Activated CD4-positive, alpha-beta T cell treated with anti-CD3 and anti-CD28 coated beads, Interleukin-2, amount 50 U/mL, for 4 hours (primary cell): ENCODE measurements around the gene CEMIP.

ENCODE experiments used
- DNase-seq, 2 experiments: peaks; one replicate each; pipeline ENCODE4 v3.0.0-alpha.2; 2020

The CEMIP gene

DNA sequence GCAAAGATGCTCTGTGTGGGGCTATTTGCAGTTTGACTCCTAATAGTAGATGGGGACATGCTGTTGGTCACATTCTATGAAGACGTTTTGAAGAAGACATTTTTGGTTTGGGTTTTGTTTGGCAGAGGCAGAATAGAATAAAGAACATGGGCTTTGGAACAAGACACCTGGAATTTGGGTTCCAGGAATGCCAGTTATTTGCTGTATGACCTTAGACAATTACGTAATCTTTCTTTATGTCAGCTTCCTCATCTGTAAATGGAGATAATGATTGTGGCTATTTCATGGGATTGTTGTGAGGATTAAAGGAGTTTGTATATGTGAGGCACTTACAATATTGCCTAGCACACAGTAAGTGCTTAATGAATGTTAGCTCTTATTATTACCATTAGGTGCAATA is 118.9 kb downstream of the CEMIP start:
- DNase-seq = no peak

DNA sequence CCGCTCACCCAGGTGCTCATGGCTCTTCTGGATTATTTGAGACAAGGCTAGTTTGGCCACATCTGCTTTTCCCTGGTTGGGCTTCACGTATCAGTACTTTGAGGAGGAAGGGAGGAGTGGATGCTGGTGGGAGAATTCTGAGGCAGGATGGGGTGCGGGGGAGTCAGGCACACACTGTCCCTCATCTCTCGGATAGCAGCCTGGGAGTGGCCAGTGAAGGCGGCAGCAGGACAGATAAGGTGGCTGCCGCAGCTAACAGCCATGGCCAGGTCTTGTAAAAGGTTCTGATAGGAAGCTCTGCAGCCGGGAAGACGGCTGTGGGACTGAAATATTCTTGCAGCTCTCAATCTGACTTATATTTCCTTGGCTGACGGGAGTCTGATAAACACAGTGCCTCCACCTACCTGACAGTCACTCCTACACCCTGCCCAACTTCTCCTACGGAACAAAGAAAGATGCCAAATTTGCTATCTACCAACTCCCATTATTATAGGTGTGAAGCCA is 123.2 kb downstream of the CEMIP start:
- no peak for DNase-seq

DNA sequence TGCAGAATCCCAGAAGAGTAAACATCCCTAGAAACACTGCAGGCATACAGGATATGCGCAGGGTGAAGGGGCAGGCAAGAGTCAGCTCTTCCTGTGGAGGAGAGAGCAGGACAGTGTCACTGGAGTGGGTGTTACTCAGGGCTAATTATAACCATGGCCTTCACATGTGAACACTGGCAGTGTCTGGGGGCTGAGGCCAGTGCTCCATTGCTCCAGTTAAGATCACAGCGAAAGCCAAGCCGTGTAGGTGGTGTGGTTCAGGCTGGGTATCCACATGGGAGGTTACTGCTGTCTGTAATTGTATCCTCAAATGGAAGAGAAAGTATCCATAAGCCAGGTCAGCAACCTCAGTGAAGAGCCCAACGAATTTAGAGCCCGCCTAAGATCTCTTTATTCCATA is 125.8 kb downstream of the CEMIP start:
- no peak for DNase-seq

DNA sequence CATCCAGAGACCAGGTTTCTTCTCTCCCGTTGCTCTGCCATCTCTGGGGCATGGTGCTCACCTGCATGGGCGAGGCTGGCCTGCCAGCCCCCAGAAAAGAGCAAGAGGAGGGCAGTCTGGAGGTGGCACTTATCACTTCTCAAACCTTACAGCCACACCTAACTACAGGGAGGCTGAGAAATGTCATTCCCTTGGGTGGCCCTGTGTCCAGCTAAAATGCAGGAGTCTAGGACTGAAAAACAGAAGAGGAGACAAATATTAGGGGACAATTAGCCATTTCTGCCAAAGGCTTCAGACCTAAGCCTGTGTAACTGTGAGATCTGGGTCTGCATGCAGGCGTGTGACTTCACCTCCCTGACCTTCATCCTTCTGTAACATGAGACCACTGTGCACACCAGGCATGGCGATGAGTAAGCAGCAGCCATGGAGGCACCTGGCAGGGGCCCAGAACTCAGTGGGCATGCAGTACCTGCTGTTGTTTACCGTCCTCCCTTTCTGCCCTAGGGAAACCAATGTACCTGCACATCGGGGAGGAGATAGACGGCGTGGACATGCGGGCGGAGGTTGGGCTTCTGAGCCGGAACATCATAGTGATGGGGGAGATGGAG is 127.1 kb downstream of the CEMIP start:
- DNase-seq = no peak

DNA sequence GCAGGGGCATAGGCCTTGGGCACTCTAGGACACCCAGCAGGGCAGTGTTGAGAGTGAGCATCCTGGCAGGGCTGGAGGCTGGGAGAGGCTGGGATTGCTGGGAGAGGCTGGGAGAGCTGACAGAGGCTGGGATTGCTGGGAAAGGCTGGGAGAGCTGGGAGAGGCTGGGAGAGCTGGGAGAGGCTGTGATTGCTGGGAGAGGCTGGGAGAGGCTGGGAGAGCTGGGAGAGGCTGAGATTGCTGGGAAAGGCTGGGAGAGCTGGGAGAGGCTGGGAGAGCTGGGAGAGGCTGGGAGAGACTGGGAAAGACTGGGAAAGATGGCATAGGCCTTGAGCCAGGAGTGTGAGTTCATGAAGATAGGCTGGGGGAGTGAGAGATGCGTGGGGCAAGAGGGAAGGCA is 132.7 kb downstream of the CEMIP start:
- DNase-seq = no peak

DNA sequence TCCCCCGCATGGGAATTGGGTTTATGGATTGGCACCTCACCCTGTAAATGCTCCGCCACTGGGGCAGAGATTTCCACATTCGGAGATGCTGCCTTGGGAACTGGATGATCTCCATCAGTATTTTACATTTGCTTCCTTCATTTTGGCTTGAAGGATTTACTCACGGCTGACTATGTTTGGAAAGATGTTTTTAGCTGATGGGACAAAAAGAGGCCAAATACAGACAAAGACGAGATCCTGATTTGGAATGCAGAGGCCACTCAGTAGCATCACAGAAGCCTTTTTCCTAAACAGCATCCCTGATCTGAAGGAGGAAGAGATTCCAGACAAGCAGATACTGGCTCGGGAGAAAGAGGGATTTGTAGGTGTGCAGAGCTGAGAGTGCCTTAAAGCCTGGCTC is 133.5 kb downstream of the CEMIP start:
- DNase-seq = no peak

DNA sequence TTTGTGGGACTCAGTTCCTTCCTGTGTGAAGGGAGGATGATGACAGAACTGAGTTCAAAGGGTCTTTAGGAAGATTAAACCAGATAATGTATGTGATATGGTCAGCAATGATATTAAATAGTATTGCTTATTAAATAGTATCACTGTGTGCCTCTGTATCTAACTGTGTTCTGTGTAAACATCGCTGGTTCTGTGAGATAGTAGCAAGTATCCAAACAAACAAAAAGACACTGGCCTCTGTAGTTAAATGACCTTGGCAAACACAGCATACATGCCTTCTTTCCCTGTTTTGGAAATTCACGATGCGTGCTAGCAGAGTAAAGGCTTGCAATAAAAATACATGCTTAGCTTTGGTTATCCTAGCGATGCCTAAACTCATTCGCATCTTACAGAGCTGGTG is 134.4 kb downstream of the CEMIP start:
- DNase-seq = no peak

DNA sequence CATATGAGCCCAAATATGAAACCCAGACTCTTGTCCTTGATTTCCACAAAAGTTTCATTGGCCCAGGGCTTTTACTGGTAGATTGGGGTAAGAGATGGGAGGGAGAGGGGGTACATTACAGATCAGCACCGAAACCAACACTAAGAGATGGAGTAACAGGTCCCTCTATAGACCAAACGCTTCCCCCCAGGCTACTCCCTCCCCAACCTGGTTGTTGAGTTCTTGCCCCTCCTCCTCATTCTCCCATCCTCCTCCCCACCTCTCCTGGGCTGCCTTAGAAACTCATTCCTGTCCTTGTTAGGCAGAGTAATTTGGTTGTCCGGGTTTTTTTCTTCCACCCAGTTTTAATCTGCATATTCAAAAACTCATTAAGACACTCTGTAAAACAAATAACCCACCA is 136.3 kb downstream of the CEMIP start:
- no peak for DNase-seq

DNA sequence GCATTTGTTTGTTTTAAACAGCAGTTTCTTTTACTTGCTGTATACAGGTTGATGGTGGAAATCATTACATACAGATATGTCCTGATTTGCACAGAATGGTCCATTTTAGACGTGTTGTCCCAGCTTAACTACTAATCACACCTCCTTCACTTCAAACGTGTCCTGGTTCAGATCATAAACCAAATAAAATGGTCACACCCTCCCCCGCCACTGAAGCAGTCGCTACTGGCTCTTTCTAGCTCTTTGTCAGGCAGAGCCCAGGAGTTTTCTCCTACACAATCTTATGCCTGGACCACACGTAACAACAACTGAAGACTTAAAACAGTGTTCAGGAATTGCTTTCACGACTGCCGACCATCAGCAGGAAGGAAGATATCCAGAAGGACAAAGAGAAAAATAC is 136.9 kb downstream of the CEMIP start:
- DNase-seq = no peak

DNA sequence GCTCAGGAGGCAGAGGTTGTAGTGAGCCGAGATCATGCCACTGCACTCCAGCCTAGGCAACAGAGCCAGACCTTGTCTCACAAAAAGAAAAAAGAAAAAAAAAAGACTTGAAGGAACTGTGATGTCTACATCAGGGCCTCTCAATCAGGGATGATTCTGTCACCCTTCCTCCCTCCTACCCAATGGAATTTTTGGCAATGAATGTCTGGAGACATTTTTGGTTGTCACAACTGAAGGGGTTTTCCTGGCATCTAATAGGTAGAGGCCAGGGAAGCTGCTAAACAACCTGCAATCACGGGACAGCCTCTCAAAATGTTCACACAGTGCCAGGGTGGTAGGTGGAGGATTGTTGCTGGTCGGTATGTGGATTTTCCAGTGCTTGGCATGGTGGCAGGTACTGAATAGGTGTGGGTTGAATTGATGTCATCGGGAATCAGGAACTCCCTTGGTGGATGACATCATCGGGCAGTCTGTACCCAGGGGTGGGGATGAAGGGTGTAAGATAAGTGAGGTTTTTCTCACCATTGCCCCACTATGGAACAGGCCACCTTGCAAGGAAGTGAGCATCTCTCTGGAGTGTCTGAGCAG is 139.1 kb downstream of the CEMIP start:
- DNase-seq = no peak

DNA sequence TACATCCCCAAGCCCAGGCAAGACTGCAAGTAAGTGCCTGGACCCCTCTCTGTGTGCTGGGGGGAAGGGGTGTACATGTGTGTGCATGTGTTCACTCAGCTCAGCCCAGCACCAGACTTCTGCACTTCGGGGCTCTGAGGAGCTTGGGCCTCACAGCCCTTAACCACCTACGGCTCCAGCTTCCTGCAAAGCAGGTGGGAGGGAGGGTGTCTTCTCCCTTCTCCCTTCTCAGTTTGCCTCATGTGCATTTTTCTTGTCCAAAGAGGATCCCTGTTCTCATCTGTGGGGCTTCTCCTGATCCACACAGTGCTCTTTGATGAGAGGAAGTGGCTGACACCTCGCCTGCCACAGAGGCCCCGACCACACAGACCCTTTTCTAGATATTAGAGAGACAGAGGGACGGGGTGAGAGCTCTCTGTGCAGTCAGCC is 141.1 kb downstream of the CEMIP start:
- DNase-seq = no peak

DNA sequence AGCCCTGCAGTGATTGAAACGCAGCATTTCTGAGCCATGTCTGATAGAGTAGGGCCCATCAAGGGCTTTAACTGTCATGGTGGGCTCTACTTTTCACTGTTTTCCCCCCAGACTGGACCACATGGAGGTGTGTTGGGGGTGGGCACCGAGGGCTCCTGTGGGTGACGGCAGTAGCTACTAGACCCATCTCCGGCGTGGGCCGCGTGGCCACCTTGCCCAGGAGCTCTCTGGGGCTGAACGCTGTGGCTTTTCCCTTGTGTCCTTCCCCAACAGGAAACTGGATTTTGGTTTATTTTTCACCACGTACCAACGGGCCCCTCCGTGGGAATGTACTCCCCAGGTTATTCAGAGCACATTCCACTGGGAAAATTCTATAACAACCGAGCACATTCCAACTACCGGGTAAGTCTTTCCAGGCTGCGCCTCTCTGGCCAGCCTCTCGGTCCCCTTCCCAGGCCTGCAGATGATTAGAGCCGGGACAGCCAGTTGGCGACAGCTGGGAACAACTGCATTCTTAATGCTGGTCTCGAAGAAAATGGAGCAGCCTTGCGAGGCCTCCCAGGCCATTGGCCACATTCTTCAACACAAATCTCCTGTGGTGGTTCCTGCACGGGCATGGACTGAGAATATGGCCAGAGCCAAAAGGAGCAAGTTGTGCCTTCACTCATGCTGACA is 142.7 kb downstream of the CEMIP start:
- no peak for DNase-seq

DNA sequence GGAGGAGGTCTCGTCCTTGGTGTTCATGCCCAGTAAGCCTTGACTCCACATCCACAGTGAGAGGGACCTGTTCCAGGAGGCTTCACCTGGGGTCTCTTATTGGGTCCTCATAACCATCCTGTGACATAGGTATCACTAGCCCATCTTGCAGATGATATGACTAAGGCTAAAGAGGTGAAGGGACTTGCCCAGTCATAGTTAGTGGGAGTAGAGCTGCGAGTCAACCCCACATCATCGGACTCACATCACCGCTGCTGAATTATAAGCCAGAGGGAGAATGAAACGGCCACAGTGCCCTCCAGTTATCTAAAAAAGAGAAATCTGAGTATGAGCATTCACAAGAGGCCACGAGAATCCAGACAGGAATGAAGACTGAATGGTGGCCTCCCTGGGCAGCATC is 144.5 kb downstream of the CEMIP start:
- no peak for DNase-seq

DNA sequence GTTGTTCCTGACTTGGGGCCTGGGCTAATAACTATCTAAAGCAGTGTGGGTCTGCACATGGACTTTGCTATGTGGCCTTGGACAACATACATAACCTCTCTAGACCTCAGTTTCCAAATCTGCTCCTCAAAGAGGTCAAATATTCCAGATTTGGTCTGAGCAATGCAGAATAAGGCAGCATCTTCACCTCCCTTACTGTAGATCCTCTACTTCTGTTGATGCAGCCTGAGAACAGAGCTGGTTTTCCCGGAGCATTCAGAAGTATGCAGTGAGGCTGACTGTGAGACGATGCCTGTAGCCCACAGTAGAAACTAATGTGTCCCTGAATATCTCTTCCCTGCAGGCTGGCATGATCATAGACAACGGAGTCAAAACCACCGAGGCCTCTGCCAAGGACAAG is 145.1 kb downstream of the CEMIP start:
- no peak for DNase-seq

DNA sequence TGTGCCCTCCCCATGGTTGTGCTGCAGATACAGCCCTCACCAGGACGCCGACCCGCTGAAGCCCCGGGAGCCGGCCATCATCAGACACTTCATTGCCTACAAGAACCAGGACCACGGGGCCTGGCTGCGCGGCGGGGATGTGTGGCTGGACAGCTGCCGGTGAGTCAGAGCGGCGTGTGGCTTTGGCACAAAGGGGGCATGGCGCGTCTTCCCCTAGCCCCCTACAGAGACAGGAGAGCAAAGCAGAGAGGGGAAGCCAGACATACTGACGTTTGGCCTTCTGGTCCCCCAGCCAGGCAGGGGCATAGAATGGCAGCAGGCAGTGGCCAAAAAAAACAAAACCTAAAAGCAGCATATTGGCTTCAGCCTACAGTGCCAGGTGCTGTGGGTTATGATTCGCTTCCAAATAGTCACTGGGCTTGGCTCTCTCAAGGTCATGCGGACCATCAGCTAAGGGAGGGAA is 146.5 kb downstream of the CEMIP start:
- DNase-seq = no peak

DNA sequence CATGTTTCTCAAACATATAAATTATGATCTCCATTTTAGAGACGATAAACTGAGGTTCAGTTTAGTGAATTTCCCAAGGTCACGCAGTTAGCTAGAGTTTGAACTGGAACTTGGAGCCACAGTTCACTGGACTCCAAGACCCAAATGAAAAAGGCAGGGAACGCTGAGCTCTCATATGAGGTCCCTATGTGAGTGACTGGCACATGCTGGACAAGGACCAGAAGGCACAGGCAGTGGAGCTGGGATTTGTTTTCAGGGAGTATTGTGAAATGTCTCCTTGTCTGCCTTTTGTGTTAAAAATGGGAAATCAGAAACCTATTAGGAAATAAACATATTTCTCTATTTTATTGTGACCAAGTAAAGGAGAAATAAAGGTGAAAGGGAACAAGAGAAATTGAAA is 147.0 kb downstream of the CEMIP start:
- no peak for DNase-seq

DNA sequence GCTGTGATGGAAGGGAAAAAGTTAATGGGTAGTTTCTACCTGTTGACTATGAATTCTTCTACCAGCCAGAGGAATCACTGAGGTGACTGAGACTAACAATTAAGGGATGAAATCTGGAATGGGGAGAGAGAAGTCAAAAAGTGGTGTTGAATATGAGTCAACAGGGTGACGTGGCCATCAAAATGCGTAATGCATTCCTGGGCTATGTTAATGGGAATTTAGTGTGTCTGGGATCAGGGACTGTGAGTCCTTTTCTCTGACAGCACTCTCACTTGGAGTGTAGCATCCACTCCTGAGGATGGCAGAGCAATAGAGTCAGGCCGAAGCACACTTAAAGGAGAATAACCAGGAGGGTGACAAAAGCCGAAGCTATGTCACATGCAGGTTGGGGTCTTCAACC is 150.1 kb downstream of the CEMIP start:
- DNase-seq = no peak

DNA sequence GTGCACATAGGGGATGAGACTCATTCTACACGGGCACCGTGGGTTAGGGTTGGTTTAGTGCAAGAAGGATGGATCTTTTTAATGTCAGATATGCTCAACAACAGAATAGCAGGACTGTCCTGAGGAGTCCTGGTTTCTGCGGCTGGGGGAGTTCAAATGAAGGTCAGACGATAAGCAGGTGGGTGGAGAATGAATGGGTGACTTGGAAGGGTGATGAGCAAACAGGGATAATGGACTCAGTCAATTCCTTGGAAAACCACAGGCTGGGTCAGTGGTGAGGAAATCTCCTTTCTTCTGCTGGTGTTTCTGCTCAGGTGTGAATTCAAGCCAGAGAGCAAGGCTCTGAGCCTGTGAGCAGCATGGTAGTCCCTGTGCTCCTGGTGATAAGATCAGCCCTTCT is 150.5 kb downstream of the CEMIP start:
- no peak for DNase-seq

DNA sequence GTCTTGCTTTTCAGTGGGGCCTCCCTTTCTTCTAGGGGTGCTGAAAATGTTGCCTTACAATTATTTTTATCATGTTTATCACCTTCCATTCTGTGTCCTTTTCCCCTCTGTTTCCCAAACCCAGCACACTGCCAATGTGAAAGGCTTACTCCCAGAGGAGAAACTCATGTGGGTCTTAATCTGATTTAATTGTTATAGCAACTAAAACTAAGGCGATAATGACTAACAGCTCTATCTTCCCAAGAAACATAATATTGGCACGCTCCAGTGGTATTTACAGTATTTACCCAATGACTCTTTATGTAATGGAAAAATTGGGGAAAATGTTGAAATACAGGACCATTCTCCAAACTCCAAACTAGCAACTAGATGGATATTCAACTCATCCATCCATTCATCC is 152.0 kb downstream of the CEMIP start:
- no peak for DNase-seq

DNA sequence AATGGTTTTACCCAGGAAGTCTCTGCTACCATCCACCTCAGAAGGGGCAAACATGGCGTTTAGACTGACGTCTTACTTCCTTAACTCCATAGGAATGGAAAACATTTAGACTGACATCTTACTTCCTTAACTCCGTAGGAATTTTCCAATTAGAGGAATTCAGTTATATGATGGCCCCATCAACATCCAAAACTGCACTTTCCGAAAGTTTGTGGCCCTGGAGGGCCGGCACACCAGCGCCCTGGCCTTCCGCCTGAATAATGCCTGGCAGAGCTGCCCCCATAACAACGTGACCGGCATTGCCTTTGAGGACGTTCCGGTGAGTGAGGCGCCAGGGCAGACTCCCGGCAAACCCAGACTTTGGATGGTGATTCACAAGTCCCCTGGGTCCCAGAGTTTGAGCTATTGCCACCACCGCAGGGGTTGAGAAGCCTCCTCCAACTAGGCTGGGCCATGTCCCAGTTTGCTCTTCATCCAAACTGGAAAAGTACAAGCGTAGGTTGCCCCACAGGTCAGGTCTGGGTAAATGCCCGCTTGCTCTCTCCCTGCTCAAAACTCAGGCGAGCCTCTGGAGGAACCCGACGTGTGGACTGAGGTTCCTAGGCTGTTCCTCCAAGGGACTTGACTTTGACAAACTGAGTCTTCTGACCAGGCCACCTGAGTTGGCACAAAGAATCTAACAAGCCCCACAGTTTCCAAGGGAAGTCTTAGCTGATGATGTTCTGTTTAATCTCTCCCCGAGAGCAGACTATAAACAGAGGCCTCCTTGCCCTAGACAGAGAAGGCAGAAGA is 152.7 kb downstream of the CEMIP start:
- DNase-seq = no peak

DNA sequence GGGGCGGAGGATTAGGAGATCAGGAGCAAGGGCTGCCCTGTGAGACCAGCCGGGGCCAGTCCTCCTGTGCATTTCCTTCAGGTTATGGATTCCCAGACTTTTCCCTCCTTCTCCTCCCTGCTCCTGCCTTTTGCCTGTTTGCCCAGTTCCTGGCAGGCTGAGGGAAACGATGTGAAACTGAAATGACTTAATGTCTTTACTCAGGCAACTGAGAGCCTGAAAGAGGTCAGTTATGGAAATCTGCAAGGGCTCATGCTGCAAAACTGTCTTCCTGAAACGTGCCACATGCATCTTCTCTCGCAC is 153.3 kb downstream of the CEMIP start:
- no peak for DNase-seq

DNA sequence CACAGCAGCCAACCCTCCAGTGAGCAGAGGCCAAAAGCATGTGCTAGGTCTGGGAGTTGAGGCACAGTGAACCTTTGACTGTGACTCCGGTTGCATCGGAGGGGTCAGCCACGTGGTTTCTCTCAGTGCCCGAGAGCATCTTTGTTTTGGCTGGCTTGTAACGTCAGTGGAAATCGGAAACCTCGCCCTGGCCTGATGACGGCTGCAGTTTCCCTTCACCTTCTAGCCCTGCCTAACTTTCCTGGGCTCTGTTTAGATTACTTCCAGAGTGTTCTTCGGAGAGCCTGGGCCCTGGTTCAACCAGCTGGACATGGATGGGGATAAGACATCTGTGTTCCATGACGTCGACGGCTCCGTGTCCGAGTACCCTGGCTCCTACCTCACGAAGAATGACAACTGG is 153.8 kb downstream of the CEMIP start:
- no peak for DNase-seq

DNA sequence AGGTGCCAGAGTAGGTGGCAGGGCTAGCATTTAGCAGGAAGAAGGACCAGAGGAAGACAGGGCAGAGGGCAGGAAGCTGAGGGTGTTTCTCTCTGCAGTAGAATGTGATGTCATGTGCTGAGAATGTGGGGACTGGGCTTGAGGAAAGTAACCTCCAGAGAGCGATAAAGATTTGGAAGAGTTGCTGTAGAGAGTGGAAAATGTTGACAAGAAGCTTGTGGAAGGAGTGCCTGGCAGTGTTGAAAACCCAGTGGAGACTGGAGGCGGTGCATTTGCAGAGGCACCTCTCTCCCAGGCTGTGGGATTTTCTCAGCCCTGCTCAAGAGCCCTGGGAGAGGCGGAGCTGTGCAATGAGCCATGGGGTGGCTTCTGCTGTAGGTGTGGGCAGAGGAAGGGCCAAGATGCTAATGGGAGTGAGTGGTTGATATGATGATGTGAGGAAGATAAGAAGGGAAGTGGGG is 155.6 kb downstream of the CEMIP start:
- no peak for DNase-seq
